ENCODE data around the gene VRK1. TPM values are rescaled to one million over a fixed set of nuclear protein-coding genes. Genes with fewer than 3 reads are reported as not detected.
"Not testable (repeated sequence)": the region's sequence is repeated elsewhere in the genome, so short reads cannot be mapped to it uniquely, and the experiment has no call there.

The VRK1 gene
- total RNA-seq, 1 donor from 2014 or later: 9.0 TPM

- DNase-seq (ENCODE audit: low spot score): no peak
Observed at GRCh38 chr14:96876747-96877146, 79.6 kb downstream of the VRK1 start.

GRCh38 chr14:96881713-96882112 is 84.5 kb downstream of the VRK1 start:
- no peak for DNase-seq (ENCODE audit: low spot score)

GRCh38 chr14:96883974-96884373 is 86.8 kb downstream of the VRK1 start:
- not testable (repeated sequence) for DNase-seq (ENCODE audit: low spot score)

GRCh38 chr14:96888158-96888557 is 91.0 kb downstream of the VRK1 start:
- DNase-seq (ENCODE audit: low spot score): no peak

- DNase-seq (ENCODE audit: low spot score): no peak
Observed at GRCh38 chr14:96888593-96888992, 91.4 kb downstream of the VRK1 start.

GRCh38 chr14:96889091-96889490 is 91.9 kb downstream of the VRK1 start:
- DNase-seq (ENCODE audit: low spot score): no peak

- DNase-seq (ENCODE audit: low spot score): no peak
Observed at GRCh38 chr14:96893966-96894622, 96.9 kb downstream of the VRK1 start.

GRCh38 chr14:96894966-96895365 is 97.8 kb downstream of the VRK1 start:
- no peak for DNase-seq (ENCODE audit: low spot score)

- no peak for DNase-seq (ENCODE audit: low spot score)
Observed at GRCh38 chr14:96895658-96896271, 98.6 kb downstream of the VRK1 start.

- DNase-seq (ENCODE audit: low spot score): no peak
Observed at GRCh38 chr14:96897184-96897583, 100.0 kb downstream of the VRK1 start.

- DNase-seq (ENCODE audit: low spot score): no peak
Observed at GRCh38 chr14:96901227-96901626, 104.0 kb downstream of the VRK1 start.

GRCh38 chr14:96902004-96902403 is 104.8 kb downstream of the VRK1 start:
- no peak for DNase-seq (ENCODE audit: low spot score)

GRCh38 chr14:96903444-96904023 is 106.4 kb downstream of the VRK1 start:
- no peak for DNase-seq (ENCODE audit: low spot score)

- no peak for DNase-seq (ENCODE audit: low spot score)
Observed at GRCh38 chr14:96904201-96904600, 107.0 kb downstream of the VRK1 start.

- no peak for DNase-seq (ENCODE audit: low spot score)
Observed at GRCh38 chr14:96905065-96905464, 107.9 kb downstream of the VRK1 start.

GRCh38 chr14:96905825-96906224 is 108.6 kb downstream of the VRK1 start:
- DNase-seq (ENCODE audit: low spot score): no peak

GRCh38 chr14:96906434-96906833 is 109.3 kb downstream of the VRK1 start:
- DNase-seq (ENCODE audit: low spot score): no peak

- no peak for DNase-seq (ENCODE audit: low spot score)
Observed at GRCh38 chr14:96909841-96910364, 112.7 kb downstream of the VRK1 start.

GRCh38 chr14:96911499-96912149 is 114.4 kb downstream of the VRK1 start:
- DNase-seq (ENCODE audit: low spot score): no peak

- no peak for DNase-seq (ENCODE audit: low spot score)
Observed at GRCh38 chr14:96914571-96915128, 117.5 kb downstream of the VRK1 start.

GRCh38 chr14:96915478-96915877 is 118.3 kb downstream of the VRK1 start:
- DNase-seq (ENCODE audit: low spot score): no peak

- DNase-seq (ENCODE audit: low spot score): no peak
Observed at GRCh38 chr14:96916751-96917150, 119.6 kb downstream of the VRK1 start.

Measured in mesenteric fat pad (tissue), 1 donor.